ENCODE results near the gene KLHL3.

KLHL3 gene

DNA sequence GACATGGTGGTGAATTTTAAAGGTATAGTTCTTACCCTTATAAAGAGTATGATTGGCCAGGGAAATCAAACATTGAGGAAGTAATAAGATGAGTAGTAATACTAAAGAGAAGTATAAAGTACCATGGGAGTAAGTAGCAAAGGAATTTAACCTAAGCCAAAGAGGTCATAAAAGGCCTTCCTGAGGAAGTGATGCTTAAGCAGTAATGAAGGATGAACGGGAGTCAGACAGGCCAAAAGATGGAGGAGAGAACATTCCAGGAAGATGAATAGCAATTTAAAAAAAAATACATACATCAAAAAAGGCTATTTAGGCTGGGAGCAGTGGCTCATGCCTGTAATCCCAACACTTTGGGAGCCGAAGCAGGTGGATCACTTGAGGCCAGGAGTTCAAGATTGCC, 29.0 kb downstream of the KLHL3 start:
- no peak for DNase-seq

DNA sequence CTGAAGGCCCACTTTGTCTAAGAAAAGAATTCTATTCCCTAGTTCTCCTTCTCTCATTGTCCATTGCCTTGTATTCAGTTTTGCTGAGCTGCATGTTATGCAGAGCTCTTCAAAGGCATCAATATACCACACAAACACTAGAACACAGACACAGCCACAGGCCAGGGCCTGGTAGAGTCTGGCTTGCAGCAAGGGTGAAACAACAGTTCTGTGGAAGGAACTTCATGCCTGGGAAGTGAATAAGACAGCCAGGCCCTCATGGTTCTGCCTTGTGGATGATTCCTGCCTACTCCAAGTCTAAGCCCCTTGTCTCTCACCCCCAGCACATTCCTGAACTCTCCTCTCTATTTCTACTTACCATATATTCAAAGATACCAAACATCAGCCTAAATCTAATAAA, 30.8 kb downstream of the KLHL3 start:
- DNase-seq, result no peak

DNA sequence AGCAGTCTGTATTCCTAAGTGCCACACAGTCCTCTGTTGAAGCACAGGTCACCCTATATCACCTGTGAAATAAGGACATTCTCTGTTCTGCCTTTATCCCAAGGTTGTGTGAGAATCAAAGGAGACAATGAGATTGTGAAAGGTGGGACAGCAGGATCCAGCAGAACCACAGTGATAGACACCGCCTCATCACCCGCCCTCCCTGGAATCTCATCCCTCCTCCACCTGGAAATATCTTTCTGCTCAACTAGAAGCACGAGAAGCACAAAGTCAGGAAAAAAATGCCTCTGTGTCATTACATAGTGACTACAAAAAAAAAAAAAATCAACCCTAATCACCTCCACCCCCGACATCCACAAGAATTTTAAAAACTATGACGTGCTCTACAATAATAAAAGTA, 32.3 kb downstream of the KLHL3 start:
- no peak for DNase-seq

DNA sequence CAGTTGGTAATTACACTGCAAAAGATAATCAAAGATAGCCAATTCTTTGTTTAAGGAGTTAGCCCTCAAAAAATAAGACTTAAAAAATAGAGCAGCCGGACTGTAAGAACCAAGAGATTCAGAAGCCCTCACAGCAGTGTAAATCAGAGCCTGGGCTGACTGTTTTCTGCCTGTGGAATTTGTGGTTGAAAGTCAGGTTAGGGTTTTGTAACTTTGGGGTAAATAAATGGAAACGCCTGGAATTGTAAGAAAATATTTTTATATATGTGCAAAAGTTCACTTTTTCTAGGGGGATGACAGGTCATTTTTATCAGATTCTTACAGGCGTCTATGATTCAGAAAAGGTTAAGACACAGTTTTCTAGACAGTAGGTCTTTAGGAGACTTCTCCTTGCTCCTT, 35.6 kb downstream of the KLHL3 start:
- DNase-seq, result no peak

DNA sequence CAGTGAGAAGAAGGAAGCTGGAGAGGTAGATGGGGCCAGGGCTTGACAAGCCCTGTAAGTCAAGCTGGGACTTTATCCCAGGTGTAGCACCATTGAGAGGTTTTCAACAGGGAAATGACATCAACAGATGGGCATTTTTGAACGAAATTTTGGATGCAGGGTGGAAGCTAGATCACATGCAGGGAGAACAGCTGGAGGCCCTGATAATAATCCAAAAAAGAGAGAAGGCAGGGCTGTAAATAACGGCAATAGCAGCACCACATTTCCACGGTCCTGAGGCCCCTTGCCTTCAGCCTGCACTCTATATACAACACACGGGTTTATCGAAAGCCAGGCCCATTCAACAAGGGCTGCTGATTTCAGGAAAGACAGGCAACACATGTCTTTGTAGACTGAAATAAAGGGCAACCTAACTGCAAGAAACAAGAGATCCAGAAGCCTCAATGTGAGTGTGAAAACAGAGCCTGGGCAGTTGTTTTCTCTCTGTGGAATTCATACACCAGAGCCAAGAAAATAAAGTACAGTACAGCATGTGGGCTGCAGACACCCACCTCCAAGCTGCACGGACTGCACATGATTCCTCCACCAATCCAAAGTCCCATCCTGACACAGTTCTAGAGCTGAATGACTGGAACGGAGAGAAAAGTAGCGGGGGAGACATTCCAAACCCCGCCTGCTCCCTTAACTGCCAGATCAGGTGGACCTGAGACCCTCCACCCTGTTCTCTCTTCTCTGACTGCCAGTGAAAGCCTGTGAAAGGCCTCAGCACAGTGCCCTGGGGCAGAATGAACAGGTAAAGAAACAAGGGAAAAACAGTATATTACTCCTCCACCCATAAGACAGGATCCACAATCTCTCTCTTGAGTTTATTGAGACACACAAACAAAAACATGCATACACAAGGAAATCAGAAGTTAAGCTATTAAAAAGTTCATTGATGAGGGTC, 36.3 kb downstream of the KLHL3 start:
- no peak for DNase-seq

DNA sequence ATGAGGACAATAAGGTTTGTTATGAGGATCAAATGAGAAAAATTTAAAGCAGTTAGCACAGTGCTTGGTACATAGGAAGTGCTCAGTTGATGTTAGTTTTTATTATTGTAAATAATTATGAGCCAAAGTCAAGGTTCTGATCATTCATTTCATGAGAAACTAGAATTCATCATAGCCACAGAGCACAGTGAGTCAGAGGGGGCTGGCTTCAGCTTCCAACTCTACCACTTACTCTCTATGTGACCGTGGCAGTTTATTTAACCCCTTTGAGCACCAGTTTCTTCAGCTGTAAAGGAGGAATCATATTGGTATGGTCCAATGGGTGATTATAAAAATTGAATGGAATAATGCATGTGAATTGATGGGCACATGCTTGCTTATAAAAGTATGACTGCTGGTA, 39.4 kb downstream of the KLHL3 start:
- peak; percentile 13 to 31 for DNase-seq

DNA sequence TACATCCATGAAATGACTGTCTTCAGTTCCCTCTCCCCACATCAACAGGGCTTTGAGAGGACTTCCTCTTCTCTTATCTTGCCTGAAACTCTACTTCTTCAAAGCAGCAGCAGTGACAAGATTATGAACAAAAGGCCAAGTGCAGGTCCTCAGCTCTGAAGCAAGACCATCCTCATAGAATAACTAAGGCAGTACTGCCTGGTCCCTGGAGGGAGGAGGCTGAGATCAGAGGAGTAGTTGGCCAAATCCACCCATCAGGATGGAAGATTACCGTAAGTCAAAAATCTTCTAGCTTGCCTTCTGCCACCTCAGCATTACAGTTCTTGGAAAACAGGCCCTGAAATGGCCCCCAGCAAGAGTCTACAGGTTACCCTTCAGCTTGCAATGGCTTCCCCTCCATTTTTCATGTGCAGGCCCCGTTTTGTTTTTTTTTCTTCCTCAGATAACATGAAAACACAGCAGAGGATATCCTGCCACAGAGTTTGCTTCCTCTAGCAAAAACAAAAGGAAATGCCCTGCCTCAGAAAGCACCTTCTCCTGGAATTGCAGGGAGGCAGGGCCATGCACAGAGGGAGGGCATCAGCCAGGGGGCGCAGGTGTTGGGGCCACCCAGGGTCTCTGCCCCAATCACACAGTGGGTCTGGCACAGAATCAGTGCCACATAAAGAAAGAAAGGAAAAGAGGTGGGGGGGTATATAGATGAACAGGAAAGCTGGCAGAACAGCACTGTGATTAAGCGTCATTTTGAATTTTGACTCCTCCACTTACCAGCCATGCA, 40.0 kb downstream of the KLHL3 start:
- DNase-seq, result no peak

DNA sequence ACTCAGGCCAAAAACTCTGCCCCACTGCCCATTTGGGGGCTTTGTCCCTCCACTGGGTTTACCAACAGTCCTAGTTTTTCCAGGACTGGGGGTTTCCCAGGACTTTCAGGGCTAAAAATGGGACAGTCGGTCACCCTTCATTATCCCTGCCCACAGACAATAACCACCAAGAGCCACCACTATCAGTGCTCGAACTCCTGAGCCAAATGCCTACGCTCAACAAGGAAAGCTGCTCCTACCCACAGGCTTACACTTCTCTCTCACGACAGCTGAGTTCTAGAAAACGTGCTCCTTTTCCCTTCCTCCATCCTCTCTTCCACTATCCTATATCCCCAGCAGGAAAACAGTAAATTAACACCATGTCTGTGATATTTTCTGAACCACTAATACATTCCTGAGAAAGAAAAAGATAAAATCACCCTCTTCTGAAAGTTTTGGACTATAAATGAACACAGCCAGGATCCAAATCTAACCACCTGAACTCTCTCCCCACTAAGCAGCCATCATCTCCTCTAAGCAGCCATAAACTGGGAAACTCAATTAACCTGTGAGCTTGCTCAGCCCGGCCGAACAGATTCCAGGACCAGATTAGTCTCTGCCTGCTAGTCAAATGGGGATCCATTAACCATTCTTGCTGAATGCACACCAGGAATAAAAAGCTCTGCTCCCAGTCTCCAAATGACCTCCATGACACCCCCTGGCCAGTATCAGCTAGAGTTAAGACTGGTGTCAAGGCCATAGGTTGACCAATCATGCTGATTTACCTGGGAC, 41.8 kb downstream of the KLHL3 start:
- DNase-seq, result no peak

DNA sequence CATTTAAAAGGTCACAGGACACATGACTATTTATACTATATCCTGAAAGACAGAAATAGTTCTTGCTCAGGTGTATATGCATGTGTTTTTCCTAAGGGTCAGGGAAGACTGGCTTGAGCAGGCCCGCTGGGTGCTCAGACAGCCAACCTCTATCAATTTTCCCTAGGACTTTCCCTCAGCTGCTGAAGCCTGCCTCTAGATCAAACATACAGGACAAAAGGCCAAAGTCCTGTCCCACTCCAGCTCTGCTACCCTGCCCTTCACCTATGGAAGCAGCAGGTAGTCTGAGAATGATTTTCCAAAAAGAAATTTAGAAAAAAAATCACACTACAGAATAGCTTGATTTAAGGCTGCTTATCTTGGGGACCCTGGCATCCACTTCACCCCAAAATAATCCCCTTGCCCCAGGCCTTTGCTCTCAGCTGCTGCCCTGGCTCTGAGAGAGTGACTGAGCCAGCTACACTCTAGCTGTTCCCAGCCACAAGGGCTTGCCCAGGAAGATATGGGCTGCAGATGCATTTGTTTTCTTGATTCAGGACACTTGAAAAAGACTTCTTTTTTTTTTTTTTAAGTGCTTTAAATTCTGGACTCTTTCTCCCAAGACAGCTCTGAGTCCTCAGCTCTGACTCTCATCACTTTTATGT, 42.5 kb downstream of the KLHL3 start:
- no peak for DNase-seq

DNA sequence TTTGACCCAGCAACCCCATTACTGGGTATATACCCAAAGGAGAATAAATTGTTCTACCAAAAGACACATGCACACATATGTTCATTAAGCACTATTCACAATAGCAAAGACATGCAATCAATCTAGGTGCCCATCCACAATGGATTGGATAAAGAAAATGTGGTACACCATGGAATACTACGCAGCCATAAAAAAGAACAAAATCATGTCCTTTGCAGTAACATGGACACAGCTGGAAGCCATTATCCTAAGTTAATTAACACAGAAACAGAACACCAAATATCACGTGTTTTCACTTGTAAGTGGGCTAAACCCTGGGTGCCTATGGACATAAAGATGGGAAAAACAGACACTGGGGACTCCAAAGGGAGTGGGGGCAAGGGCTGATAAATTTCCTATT, 46.6 kb downstream of the KLHL3 start:
- DNase-seq, result no peak

DNA sequence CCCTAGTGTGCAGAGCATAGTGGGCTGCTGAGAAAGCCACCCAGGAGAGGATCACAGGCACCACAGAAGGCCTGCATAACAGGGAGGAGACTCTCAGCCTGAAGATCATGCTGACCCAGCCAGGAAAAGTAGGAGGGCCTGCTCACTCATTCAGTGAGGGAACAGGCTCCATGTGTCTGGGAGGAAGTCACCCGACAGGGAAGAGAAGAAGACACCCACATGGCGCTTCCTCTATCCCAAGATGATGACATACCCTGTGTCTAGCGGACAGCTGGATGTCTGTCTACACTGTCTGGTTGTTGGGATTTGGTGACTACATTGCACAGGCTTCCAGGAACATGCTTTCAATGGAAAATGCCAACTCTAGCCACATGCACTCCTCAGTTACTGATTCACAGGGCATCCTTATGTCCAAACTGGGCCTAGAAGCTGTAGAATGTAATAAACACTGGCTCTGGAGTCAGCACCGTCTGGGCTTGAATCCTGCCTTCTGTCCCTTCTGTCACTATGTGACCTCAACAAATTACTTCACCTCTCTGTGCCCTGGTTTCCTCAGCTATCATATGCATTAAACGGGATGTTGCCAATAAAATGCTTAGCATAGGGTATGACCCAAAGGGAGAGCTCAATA, 47.6 kb downstream of the KLHL3 start:
- DNase-seq, result no peak

DNA sequence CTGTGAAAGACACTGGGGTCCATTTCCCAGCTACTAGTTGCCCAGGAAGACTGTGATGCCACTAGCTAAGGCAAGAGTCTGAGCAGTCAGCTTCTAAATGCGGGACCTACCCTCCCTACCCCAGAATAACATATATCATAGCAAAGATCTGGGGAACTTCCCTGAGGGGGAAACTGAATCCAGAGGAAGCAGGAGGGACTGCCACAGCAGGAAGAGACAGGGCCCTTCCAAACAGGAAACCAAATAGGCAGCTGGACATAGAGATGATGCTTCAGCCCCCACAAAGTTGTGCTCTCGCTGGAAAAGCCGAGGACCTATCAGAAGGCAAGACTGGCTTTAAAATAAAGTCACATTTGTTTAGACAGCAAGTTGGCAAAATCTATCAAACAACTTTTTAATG, 51.1 kb downstream of the KLHL3 start:
- DNase-seq, result no peak

DNA sequence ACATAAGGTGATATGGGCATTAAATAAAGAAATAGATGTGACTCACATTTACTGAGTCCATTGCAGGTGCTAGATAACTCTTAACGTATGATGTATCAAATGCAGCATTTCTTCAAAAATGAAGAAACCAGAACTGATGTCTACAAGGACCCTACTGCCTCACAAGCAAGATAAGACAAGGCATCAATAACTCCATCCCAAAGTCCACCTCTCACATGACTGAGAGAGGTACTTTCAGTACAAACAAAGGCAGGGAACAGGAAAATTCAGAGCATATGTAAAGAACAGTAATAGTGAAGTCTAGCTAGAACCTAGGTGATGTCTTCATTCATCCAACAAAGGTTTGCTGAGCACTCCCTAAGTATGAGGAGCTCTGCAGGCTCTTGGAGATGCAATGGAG, 54.7 kb downstream of the KLHL3 start:
- DNase-seq, result no peak

DNA sequence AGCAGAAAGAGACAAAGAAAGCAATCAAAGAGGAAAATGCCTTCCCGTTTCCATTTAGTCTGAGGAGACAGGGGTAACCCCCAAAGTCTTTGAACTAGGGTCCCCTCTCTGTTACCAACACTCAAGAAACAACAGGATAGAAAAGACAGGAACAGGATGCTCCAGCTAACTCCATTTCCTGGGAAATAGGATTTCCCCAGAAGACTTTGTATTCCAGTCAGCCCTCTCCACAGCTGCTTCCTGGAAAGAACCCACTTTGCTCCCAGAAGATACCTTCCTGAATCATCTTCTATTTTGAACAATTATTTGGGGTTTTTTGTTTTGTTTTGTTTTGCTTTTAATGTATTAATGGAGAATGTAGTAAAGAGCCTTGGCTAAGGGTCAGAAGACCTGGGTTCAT, 56.0 kb downstream of the KLHL3 start:
- no peak for DNase-seq

DNA sequence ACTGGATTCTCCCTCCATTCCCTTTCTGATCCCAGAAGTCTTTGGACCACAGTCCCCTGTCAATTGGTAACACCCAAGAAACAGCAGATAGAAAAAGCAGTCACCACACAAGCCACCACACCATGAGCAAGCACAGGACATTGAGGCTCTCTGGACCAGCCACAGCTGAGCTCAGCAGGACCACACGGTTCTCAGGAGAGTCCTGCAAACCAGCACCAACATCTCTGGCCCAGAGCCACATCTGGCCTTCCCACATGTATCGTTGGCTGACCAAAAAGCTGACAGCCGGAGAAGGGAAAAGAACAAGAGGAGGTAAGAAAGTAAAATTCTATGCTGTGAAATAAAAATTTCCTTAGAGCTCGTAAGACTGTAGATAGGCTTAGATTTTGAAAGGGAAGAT, 56.7 kb downstream of the KLHL3 start:
- no peak for DNase-seq

DNA sequence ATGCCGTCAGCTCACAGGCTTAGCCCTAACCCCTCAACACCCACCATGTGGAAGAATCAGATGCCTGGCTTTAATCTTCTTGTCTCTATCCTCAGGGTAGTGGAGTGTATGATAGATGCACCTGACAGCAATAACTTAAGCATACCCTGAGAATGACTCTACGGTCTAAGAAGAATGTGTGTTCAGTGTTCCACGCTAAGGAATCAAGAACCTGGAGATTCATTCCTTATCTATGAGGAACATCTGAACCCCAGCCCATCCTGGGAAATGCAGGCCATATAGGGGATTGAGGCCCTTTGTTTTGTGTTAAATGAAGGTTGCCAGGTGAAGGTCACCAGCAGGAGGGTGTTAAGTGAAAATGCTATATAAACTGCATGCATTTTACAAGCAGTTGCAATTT, 63.0 kb downstream of the KLHL3 start:
- no peak for DNase-seq

DNA sequence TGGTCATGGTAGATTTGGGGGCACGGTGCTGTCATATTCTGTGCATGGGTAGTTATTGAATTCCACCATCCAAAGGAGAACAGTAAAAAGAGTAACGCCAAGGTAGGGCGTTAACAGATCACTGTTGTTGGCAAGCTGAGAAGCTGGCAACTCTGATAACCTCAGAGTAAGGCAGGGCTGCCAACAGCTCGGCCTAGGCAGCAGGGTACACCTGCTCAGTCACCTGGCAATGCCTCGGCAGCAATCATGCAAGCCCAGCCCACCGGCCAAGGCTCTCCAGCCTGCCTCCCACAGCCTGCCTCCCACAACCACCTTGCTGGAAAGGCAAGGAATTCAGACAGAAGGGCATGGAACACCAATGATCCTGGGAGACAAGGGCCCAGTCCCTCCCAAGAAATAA, 63.9 kb downstream of the KLHL3 start:
- DNase-seq, result no peak

DNA sequence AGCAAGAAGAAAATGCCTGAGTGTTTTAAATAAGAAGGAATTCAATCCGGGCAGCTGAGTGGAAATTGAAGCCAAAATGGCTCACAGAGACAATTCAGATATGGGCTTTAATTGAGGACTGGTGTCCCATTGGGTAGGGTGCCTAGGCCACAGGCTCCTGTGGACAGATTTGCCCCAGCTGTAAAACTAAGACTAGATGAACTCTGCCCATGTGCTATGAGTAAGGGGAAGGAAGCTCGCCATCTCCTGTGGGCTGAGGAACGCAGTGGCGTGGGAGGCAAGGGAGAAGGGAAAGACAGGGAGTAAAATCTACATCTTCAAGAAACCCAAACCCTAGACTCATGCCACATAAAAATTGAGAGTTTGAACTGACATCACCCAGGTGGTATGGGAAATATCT, 66.1 kb downstream of the KLHL3 start:
- DNase-seq, result no peak

DNA sequence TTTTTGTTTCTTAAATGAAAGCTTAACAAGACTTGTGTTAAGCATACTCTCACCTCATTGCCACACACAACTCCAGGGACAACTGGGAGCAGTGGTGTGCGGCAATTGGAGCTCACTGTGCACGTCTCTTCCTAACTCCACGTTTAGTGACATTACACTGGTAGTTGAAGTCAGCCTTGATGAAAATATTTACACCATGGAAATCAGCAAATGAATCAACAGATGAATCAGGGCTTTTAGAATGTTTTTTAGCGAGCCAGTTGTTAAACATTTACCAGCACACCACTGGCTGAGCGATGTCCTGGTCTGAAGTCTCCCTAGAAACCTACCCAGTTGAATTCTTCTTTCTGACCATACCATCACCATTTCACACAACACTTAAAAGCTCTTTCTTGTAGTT, 67.3 kb downstream of the KLHL3 start:
- DNase-seq, result no peak

DNA sequence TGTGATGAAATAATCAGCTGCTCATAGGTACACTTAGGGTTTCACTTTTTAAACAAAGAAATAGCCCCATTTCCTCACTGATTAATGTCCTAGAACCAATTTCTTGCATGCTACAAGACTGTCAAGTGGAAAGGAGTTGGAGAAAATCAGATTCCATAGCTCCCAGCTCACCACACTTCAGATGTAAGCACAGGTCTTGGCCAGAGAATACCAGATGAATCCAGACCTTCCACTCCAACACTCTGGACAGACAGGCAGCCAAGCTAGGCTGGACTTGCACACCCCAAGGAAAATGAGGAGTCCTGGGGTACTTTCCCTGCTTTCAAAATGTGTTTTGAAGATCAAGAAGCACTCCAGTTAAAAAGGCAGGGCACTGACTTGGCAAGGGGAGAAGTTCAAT, 68.5 kb downstream of the KLHL3 start:
- DNase-seq, result no peak

DNA sequence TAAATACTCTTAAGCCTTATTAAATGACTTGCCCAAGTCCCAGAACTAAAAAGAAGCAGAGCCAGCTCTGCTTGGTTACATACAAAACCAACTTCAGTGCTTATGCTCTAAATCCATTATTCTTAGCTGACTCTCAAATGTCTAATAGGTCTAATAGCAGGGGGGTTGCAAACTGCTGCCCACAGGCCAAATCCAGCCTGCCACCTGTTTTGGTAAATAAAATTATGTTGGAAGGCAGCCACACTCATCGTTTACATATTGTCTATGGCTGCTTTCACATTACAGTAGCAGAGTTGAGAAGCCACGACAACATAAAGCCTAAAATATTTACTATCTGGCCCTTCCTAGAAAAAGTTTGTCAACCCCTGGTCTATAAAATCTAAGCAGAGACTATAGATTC, 69.0 kb downstream of the KLHL3 start:
- no peak for DNase-seq

DNA sequence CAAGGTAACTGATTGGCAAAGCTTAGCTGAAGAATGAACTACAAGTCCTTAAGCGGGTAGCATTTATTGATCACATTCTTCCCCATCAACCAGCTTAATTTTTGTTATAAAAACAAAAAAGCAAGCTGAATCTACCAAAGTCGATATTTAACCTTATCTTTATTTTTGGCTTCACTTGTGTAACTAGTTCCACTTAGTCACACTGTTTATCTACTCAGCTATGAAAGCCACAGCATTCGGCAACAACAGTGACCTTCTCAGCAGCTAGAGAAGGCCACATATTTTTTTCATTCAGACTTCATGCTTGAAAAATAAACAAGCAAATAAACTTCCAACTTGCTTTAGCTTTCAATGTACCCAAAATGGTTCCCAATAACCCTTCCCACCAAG, 69.4 kb downstream of the KLHL3 start:
- no peak for DNase-seq

Data from stimulated activated CD4-positive, alpha-beta T cell treated with anti-CD3 and anti-CD28 coated beads, Interleukin-2, amount 100 ng/mL, for 48 hours (primary cell).